ENCODE results near the gene FOXRED1. TPM values are rescaled to one million over a fixed set of nuclear protein-coding genes. Genes with fewer than 3 reads are reported as not detected.
A peak's percentile ranks its signal among the peaks of the same experiment; 100 is the strongest.

The FOXRED1 gene
- total and polyA plus RNA-seq, 2 of the 13 experiments (the other 11 are each of a cell fraction or from before 2014, with no cell fraction given): 29.6 to 42.9 TPM

DNA sequence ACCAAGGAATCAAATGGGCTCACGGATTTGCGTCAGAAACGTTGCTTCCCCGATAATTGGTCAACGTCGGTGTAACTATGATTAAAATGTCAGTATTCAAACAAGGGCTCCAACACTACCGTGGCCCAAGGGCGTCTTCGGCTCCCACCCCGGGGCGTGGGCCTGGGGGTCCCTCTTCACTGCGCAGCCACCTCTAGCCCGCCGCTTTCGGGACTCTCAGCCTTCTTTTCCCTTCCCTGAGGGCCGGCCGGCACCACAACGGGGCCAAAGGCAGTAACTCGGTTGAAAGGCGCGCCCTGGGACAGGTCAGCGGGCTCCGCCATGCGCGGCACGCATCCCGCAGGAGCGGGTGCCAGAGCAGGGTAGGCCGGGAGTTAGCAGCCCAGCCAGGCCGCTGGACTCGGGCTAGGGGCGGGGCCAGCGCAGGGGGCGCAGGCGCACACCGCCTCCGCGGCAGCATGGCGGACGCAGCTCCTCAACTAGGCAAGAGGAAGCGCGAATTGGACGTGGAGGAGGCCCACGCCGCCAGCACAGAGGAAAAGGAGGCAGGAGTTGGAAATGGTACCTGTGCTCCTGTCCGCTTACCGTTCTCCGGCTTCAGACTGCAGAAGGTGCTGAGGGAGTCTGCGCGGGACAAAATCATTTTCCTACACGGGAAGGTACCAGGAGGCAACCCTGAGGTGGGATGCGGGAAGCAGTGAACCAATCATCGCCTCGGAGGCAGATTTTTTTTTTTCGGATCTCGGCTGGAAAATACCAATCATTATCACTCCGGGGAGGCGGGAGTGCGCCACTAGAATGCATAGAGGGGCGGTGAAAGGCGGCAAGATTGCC lies 34.9 kb downstream of the FOXRED1 start, which contains the start of gene DCPS (continued):
- TF ChIP-seq, protein P1, sequence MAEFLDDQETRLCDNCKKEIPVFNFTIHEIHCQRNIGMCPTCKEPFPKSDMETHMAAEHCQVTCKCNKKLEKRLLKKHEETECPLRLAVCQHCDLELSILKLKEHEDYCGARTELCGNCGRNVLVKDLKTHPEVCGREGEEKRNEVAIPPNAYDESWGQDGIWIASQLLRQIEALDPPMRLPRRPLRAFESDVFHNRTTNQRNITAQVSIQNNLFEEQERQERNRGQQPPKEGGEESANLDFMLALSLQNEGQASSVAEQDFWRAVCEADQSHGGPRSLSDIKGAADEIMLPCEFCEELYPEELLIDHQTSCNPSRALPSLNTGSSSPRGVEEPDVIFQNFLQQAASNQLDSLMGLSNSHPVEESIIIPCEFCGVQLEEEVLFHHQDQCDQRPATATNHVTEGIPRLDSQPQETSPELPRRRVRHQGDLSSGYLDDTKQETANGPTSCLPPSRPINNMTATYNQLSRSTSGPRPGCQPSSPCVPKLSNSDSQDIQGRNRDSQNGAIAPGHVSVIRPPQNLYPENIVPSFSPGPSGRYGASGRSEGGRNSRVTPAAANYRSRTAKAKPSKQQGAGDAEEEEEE (CRISPR knock-in tag; IDR thresholded peaks at IDR 0.05; ENCODE audit: borderline replicate concordance): peak; percentile 55; the same call in 1 of the 2 replicates
- TF ChIP-seq TBX2 (CRISPR knock-in tag; IDR thresholded peaks at IDR 0.05; ENCODE audit: borderline replicate concordance): peak; percentile 79; the same call in 1 of the 2 replicates
- TF ChIP-seq, protein P2, sequence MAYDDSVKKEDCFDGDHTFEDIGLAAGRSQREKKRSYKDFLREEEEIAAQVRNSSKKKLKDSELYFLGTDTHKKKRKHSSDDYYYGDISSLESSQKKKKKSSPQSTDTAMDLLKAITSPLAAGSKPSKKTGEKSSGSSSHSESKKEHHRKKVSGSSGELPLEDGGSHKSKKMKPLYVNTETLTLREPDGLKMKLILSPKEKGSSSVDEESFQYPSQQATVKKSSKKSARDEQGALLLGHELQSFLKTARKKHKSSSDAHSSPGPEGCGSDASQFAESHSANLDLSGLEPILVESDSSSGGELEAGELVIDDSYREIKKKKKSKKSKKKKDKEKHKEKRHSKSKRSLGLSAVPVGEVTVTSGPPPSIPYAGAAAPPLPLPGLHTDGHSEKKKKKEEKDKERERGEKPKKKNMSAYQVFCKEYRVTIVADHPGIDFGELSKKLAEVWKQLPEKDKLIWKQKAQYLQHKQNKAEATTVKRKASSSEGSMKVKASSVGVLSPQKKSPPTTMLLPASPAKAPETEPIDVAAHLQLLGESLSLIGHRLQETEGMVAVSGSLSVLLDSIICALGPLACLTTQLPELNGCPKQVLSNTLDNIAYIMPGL (CRISPR knock-in tag; IDR thresholded peaks at IDR 0.05; ENCODE audit: borderline replicate concordance in 1 of 2, low read depth in 1 of 2): peak; percentile 88 to 95
- no peak for TF ChIP-seq ZNF570 (CRISPR knock-in tag; IDR thresholded peaks at IDR 0.05; ENCODE audit: borderline replicate concordance)
- TF ChIP-seq, protein P3, sequence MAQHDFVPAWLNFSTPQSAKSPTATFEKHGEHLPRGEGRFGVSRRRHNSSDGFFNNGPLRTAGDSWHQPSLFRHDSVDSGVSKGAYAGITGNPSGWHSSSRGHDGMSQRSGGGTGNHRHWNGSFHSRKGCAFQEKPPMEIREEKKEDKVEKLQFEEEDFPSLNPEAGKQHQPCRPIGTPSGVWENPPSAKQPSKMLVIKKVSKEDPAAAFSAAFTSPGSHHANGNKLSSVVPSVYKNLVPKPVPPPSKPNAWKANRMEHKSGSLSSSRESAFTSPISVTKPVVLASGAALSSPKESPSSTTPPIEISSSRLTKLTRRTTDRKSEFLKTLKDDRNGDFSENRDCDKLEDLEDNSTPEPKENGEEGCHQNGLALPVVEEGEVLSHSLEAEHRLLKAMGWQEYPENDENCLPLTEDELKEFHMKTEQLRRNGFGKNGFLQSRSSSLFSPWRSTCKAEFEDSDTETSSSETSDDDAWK (CRISPR knock-in tag; IDR thresholded peaks at IDR 0.05): no peak
- peak; percentile 58; the same call in 1 of the 2 replicates for TF ChIP-seq SOX5 (CRISPR knock-in tag; IDR thresholded peaks at IDR 0.05; ENCODE audit: borderline replicate concordance)
- TF ChIP-seq NR2C2 (CRISPR knock-in tag; IDR thresholded peaks at IDR 0.05; ENCODE audit: borderline replicate concordance): peak; percentile 69
- peak; percentile 93; the same call in 1 of the 2 replicates for TF ChIP-seq HES4 (CRISPR knock-in tag; IDR thresholded peaks at IDR 0.05; ENCODE audit: borderline replicate concordance)
- TF ChIP-seq ZNF670 (CRISPR knock-in tag; IDR thresholded peaks at IDR 0.05; ENCODE audit: borderline replicate concordance): peak; percentile 78; the same call in 1 of the 2 replicates
- TF ChIP-seq, protein P4, sequence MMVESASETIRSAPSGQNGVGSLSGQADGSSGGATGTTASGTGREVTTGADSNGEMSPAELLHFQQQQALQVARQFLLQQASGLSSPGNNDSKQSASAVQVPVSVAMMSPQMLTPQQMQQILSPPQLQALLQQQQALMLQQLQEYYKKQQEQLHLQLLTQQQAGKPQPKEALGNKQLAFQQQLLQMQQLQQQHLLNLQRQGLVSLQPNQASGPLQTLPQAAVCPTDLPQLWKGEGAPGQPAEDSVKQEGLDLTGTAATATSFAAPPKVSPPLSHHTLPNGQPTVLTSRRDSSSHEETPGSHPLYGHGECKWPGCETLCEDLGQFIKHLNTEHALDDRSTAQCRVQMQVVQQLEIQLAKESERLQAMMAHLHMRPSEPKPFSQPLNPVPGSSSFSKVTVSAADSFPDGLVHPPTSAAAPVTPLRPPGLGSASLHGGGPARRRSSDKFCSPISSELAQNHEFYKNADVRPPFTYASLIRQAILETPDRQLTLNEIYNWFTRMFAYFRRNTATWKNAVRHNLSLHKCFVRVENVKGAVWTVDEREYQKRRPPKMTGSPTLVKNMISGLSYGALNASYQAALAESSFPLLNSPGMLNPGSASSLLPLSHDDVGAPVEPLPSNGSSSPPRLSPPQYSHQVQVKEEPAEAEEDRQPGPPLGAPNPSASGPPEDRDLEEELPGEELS (CRISPR knock-in tag; IDR thresholded peaks at IDR 0.05): no peak
- TF ChIP-seq MED8 (CRISPR knock-in tag; IDR thresholded peaks at IDR 0.05; ENCODE audit: insufficient replicate concordance): peak; percentile 92
- TF ChIP-seq, protein P5, sequence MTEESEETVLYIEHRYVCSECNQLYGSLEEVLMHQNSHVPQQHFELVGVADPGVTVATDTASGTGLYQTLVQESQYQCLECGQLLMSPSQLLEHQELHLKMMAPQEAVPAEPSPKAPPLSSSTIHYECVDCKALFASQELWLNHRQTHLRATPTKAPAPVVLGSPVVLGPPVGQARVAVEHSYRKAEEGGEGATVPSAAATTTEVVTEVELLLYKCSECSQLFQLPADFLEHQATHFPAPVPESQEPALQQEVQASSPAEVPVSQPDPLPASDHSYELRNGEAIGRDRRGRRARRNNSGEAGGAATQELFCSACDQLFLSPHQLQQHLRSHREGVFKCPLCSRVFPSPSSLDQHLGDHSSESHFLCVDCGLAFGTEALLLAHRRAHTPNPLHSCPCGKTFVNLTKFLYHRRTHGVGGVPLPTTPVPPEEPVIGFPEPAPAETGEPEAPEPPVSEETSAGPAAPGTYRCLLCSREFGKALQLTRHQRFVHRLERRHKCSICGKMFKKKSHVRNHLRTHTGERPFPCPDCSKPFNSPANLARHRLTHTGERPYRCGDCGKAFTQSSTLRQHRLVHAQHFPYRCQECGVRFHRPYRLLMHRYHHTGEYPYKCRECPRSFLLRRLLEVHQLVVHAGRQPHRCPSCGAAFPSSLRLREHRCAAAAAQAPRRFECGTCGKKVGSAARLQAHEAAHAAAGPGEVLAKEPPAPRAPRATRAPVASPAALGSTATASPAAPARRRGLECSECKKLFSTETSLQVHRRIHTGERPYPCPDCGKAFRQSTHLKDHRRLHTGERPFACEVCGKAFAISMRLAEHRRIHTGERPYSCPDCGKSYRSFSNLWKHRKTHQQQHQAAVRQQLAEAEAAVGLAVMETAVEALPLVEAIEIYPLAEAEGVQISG (CRISPR knock-in tag; IDR thresholded peaks at IDR 0.05): peak; percentile 88
- no peak for TF ChIP-seq ZNF720 (CRISPR knock-in tag; IDR thresholded peaks at IDR 0.05)
- peak; percentile 93 for TF ChIP-seq DR1 (CRISPR knock-in tag; IDR thresholded peaks at IDR 0.05)

Measured in HepG2 (cell line).